GM19452 (cell line): Measurements from ENCODE around the gene KCND2.

Source experiments
- ATAC-seq: cut with Tn5 transposase; IDR thresholded peaks from one replicate; pipeline ENCODE4 v1.9.1; 2021; ENCODE audit not compliant: unreplicated experiment

KCND2 gene

DNA sequence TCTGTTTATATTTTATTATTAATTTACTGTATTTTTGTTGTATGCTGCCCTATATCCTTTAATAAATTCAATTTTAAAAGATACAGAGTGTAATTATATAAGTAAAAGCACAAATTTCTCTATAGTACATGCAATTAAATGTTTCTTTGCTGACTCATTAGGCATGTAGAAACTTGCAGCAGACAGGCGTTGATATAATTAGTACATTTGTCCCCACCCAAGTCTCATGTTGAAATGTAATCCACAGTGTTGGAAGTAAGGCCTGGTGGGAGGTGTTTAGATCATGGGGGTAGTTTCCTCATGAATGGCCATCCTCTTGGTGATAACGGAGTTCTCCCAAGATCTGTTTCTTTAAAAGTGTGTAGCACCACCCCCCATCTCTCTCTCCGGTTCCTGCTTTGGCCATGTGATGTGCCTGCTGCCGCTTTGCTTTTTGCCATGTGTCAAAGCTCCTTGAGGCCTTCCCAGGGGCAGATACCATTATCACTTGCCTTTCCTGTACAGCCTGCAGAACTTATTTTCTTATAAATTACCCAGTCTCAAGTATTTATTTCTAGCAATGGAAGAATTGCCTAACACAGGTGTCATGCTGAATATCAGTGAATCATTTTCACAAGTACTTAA is 521.2 kb downstream of the KCND2 start:
- ATAC-seq = no peak

- no peak for ATAC-seq
Observed at GRCh38 chr7:120797026-120797645, 524.2 kb downstream of the KCND2 start.

- no peak for ATAC-seq
Observed at GRCh38 chr7:120799147-120799546, 526.2 kb downstream of the KCND2 start.
